Left renal pelvis (tissue), 4 donors: ENCODE data around the gene ELP1. TPM values are rescaled to one million over a fixed set of nuclear protein-coding genes. Genes with fewer than 3 reads are reported as not detected.

ENCODE experiments used
- DNase-seq, 4 donors: peaks; one replicate each; pipeline ENCODE4 v3.0.0-alpha.2; 2013; ENCODE audit warnings: low read depth in 4 of 4, low spot score in 3 of 4
- polyA plus RNA-seq, 4 donors: library from polyadenylated mRNA; unstranded; fragments of 120-200 nt; gene quantifications; one replicate each; pipeline ENCODE4 v1.2.1, GENCODE V29; 2013; ENCODE audit not compliant: insufficient read length in 4 of 4

ELP1 gene
- polyA plus RNA-seq, 4 donors, result 41.1 to 52.1 (median 46.6) TPM

DNA sequence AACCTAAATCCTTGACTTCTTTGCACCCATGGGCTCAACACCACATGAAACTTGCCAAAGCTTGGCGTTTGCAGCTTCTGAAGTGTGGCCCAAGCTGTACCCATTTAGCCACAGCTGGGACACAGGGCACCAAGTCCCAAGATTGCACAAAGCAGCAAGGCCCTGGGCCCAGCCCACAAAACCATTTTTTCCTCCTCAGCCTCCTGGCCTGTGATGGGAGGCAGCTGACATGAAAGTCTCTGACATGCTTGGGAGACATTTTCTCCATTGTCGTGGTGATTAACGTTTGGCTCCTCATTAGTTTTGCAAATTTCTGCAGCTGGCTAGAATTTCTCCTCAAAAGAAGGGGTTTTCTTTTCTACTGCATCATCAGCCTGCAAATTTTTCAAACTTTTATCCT is 110.1 kb downstream of the ELP1 start:
- no peak for DNase-seq

Other genes starting within 250 kb of the ELP1 start
- not detected for gene ACTL7B, start 78.1 kb downstream of the ELP1 start, polyA plus RNA-seq
- not detected for gene ACTL7A, start 71.9 kb downstream of the ELP1 start, polyA plus RNA-seq
- 10 to 100 TPM; 25.3 to 37.7 (median 29.4) TPM for gene ABITRAM, start 276 bp upstream of the ELP1 start, polyA plus RNA-seq
- gene CTNNAL1, start 79.4 kb upstream of the ELP1 start, polyA plus RNA-seq, result 10 to 100 TPM; 35.3 to 72.9 (median 65.5) TPM
- 10 to 100 TPM; 32.7 to 75.0 (median 65.4) TPM for gene TMEM245, start 185.8 kb upstream of the ELP1 start, polyA plus RNA-seq
- 10 to 100 TPM in 1 of 4 donors, 1 to 10 TPM in 3; 2.6 to 12.7 (median 4.0) TPM for gene FRRS1L, start 233.1 kb upstream of the ELP1 start, polyA plus RNA-seq